OCI-LY7 (cell line): ENCODE data around the gene ACYP2. TPM values are rescaled to one million over a fixed set of nuclear protein-coding genes. Genes with fewer than 3 reads are reported as not detected.

Experiments used
- BruUV-seq: library from RNA; stranded (reverse); fragments of 400-500 nt; replicated peaks from 2 replicates; lab custom pipeline; 2021; lab: Mats Ljungman, UMichigan
- CTCF ChIA-PET: fragments of 300-600 bp; sonication (Branson Sonifier 250); formaldehyde crosslinking; loops from one replicate; lab custom pipeline; 2022; ENCODE audit warnings: antibody characterized with exemption; ENCODE audit not compliant: unreplicated experiment; lab: Charles Lee
- POLR2A ChIA-PET: fragments of 300-600 bp; sonication (Branson Sonifier 250); formaldehyde crosslinking; loops from one replicate; lab custom pipeline; 2022; ENCODE audit warnings: antibody characterized with exemption; lab: Charles Lee
- DNase-seq: peaks from one replicate; pipeline ENCODE4 v3.0.0-alpha.2; 2015; ENCODE audit warnings: low spot score
- H2AFZ ChIP-seq: fragments of 200-600 bp; sonication (generic), shearing (Covaris generic); 2 replicates; pipeline ENCODE4 v1.6.1; 2014; ENCODE audit warnings: mild to moderate bottlenecking, antibody characterized with exemption, low read length, moderate library complexity
- H3K27ac ChIP-seq: fragments of 200-600 bp; sonication (generic); 2 replicates; pipeline ENCODE4 v1.5.1; 2014; ENCODE audit warnings: mixed run types, low read depth, mild to moderate bottlenecking, moderate library complexity, low read length, inconsistent platforms; ENCODE audit not compliant: poor library complexity, severe bottlenecking
- H3K36me3 ChIP-seq: fragments of 200-600 bp; sonication (generic); 2 replicates; pipeline ENCODE4 v1.6.1; 2014; ENCODE audit warnings: mild to moderate bottlenecking, antibody characterized with exemption, low read length, moderate library complexity, mixed read lengths; ENCODE audit not compliant: insufficient read depth
- H3K4me1 ChIP-seq: fragments of 200-600 bp; sonication (generic); 2 replicates; pipeline ENCODE4 v1.5.1; 2014; ENCODE audit warnings: mild to moderate bottlenecking, low read length; ENCODE audit not compliant: insufficient read depth, poor library complexity, severe bottlenecking
- H3K4me2 ChIP-seq: fragments of 200-600 bp; sonication (generic); 2 replicates; pipeline ENCODE4 v1.6.1; 2014; ENCODE audit warnings: mild to moderate bottlenecking, low read length
- H3K4me3 ChIP-seq: fragments of 200-600 bp; sonication (generic); 2 replicates; pipeline ENCODE4 v1.5.1; 2014; ENCODE audit warnings: mild to moderate bottlenecking, low read depth, low read length; ENCODE audit not compliant: poor library complexity, severe bottlenecking
- H3K79me2 ChIP-seq: fragments of 200-600 bp; sonication (generic); 2 replicates; pipeline ENCODE4 v1.6.1; 2016; ENCODE audit warnings: low read depth, mild to moderate bottlenecking, low read length, moderate library complexity, mixed read lengths; ENCODE audit not compliant: insufficient read depth
- H3K9me2 ChIP-seq: fragments of 200-600 bp; sonication (generic); 2 replicates; pipeline ENCODE4 v1.6.1; 2016; ENCODE audit warnings: mild to moderate bottlenecking, low read length, mixed read lengths; ENCODE audit not compliant: insufficient read depth
- H3K9me3 ChIP-seq: fragments of 200-600 bp; sonication (generic); 2 replicates; pipeline ENCODE4 v1.6.1; 2014; ENCODE audit warnings: mild to moderate bottlenecking, mixed run types, low read length, mixed read lengths
- H4K20me1 ChIP-seq: fragments of 200-600 bp; sonication (generic); 2 replicates; pipeline ENCODE4 v1.6.1; 2014; ENCODE audit warnings: mild to moderate bottlenecking, antibody characterized with exemption, low read length, moderate library complexity, mixed read lengths; ENCODE audit not compliant: insufficient read depth
- EZH2phosphoT487 ChIP-seq: fragments of 200-600 bp; sonication (generic); IDR thresholded peaks from 2 replicates; pipeline ENCODE4 v1.6.1; 2018; ENCODE audit warnings: low read depth, borderline replicate concordance, mild to moderate bottlenecking, mixed run types, antibody characterized with exemption, low read length, moderate library complexity, mixed read lengths
- intact Hi-C: fragments of 100-400 bp; cut with micrococcal nuclease; formaldehyde crosslinking; loops from one replicate; pipeline ENCODE4 v1.10.0; 2022; ENCODE audit not compliant: unreplicated experiment
- total RNA-seq, 2 experiments: library from RNA; depleted of rRNA in 1 of 2; stranded (reverse); fragments of >200 nt in 1 of 2; shearing (Covaris generic) in 1 of 2; gene quantifications; 2 replicates each; pipeline ENCODE4 v1.2.3, GENCODE V29; 2014 to 2022
- TF ChIP-seq, protein P1 (sequence below): fragments of 200-600 bp; sonication (generic); conservative IDR thresholded peaks from 2 replicates; pipeline ENCODE4 v1.5.1; 2014; ENCODE audit warnings: mild to moderate bottlenecking, antibody characterized with exemption, low read length, moderate library complexity, mixed read lengths

Gene ACYP2
- total RNA-seq, 2 experiments from 2014 or later: 18.7 to 20.6 TPM

GRCh38 chr2:54074606-54075341 is 40.6 kb upstream of the ACYP2 start:
- ChIA-PET POLR2A (no interaction called here), CTCF (no interaction called here)
- no TSS peak for BruUV-seq
- intact Hi-C loops: no loop called here
- H2AFZ ChIP-seq: no peak overlapping the region
- H3K79me2 ChIP-seq: no peaks in the 10 kb centered on the region
- H3K9me2 ChIP-seq: no peaks in the 10 kb centered on the region
- H3K4me1 ChIP-seq: no peaks in the 10 kb centered on the region
- H3K9me3 ChIP-seq: peaks cover 13% of the 10 kb centered on the region; the same call in 1 of the 2 replicates
- no peak overlapping the region for H3K27ac ChIP-seq
- TF ChIP-seq EZH2phosphoT487: no peak
- TF ChIP-seq, protein P1, sequence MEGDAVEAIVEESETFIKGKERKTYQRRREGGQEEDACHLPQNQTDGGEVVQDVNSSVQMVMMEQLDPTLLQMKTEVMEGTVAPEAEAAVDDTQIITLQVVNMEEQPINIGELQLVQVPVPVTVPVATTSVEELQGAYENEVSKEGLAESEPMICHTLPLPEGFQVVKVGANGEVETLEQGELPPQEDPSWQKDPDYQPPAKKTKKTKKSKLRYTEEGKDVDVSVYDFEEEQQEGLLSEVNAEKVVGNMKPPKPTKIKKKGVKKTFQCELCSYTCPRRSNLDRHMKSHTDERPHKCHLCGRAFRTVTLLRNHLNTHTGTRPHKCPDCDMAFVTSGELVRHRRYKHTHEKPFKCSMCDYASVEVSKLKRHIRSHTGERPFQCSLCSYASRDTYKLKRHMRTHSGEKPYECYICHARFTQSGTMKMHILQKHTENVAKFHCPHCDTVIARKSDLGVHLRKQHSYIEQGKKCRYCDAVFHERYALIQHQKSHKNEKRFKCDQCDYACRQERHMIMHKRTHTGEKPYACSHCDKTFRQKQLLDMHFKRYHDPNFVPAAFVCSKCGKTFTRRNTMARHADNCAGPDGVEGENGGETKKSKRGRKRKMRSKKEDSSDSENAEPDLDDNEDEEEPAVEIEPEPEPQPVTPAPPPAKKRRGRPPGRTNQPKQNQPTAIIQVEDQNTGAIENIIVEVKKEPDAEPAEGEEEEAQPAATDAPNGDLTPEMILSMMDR: no peak
- H3K4me2 ChIP-seq: no peak overlapping the region
- no peaks in the 10 kb centered on the region for H4K20me1 ChIP-seq
- H3K4me3 ChIP-seq: no peak overlapping the region
- DNase-seq: no peak
- no peaks in the 10 kb centered on the region for H3K36me3 ChIP-seq

- TF ChIP-seq, protein P1: no peak
- TF ChIP-seq EZH2phosphoT487: no peak
- BruUV-seq: no TSS peak
Measured at GRCh38 chr2:54076586-54076985, 38.8 kb upstream of the ACYP2 start.

More at GRCh38 chr2:54076586-54076985, 38.8 kb upstream of the ACYP2 start:
- POLR2A ChIA-PET: interaction anchor here (0.6 to 3.1 kb wide), 5 partner anchors 9 to 105 kb away, joined by 3 to 14 read pairs (median 4); no protein-coding TSS in a partner anchor
- no peak overlapping the region for H3K27ac ChIP-seq
- peaks cover 13% of the 10 kb centered on the region; the same call in 1 of the 2 replicates for H3K9me3 ChIP-seq
- no peak overlapping the region; the same call in 1 of the 2 replicates for H2AFZ ChIP-seq
- no peaks in the 10 kb centered on the region for H3K4me1 ChIP-seq
- no peaks in the 10 kb centered on the region for H3K9me2 ChIP-seq
- H3K79me2 ChIP-seq: no peaks in the 10 kb centered on the region
- no peak overlapping the region for H3K4me3 ChIP-seq
- H3K4me2 ChIP-seq: no peak overlapping the region
- no peaks in the 10 kb centered on the region for H3K36me3 ChIP-seq
- CTCF ChIA-PET: no interaction called here
- no peaks in the 10 kb centered on the region for H4K20me1 ChIP-seq
- no peak for DNase-seq
- intact Hi-C loops: no loop called here
